Measurements from ENCODE around the gene PRDM5.

PRDM5 gene

DNA sequence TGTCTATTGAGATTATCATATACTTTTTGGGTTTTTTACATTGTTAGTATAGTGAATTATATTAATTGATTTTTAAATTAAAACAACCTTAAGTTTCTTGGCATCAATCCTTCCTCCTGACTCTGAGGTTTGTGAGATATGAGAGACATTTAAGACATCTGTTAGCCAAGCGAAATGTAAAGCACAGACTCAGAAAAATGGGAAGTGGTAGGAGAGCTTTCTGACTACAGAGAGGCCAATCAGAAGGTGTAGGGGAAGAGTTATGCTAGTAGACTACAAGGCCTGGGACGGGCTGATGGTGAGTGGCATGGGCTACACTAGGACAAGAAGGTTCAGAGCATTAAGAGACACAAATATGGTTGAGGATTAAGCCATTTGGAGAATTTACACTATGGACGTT lies 255.4 kb downstream of the PRDM5 start:
- H3K4me1 ChIP-seq (ENCODE audit: control insufficient read depth in 1 of 2, insufficient read depth in 2 of 2, low read length in 2 of 2), result no peaks in the 10 kb centered on the region
- H3K4me2 ChIP-seq (ENCODE audit: low read length), result no peak overlapping the region
- no peaks in the 10 kb centered on the region for H3K36me3 ChIP-seq (ENCODE audit: control insufficient read depth in 1 of 2, insufficient read depth in 2 of 2, low read length in 2 of 2)
- H3K18ac ChIP-seq (ENCODE audit: low read length), result no peak overlapping the region
- H3K4ac ChIP-seq (ENCODE audit: low read depth, low read length), result no peak overlapping the region
- DNase-seq, result no peak
- H3K79me1 ChIP-seq (ENCODE audit: low read length), result no peaks in the 10 kb centered on the region
- no peak overlapping the region for H3K23ac ChIP-seq (ENCODE audit: low read length)
- H2AK5ac ChIP-seq (ENCODE audit: low read length), result no peak overlapping the region
- H2BK120ac ChIP-seq (ENCODE audit: insufficient read depth, low read length, poor library complexity), result no peak overlapping the region
- H3K9ac ChIP-seq (ENCODE audit: low read length), result no peak overlapping the region
- H3K27ac ChIP-seq (ENCODE audit: low read depth, low read length), result no peak overlapping the region
- H3K9me3 ChIP-seq (ENCODE audit: insufficient read depth, low read depth, low read length), result no peaks in the 10 kb centered on the region
- H3K14ac ChIP-seq (ENCODE audit: low read length), result no peak overlapping the region
- H4K8ac ChIP-seq (ENCODE audit: low read depth, low read length), result no peak overlapping the region
- no peak overlapping the region for H2BK12ac ChIP-seq (ENCODE audit: low read length)
- H3K27me3 ChIP-seq (ENCODE audit: insufficient read depth, low read length), result no peaks in the 10 kb centered on the region
- no peak overlapping the region for H4K12ac ChIP-seq (ENCODE audit: low read depth, low read length)
- no CpG with 5 or more reads among the region's 3 CpGs for WGBS (ENCODE audit: extremely low coverage, insufficient coverage, insufficient read length)
- H3K4me3 ChIP-seq (ENCODE audit: low read depth, low read length), result no peak overlapping the region
- no peak overlapping the region for H2AFZ ChIP-seq (ENCODE audit: insufficient read depth, low read length, poor library complexity)
- H3K79me2 ChIP-seq (ENCODE audit: control insufficient read depth, insufficient read depth, low read length, poor library complexity), result no peaks in the 10 kb centered on the region
- no peak overlapping the region for H2BK5ac ChIP-seq (ENCODE audit: low read depth, low read length, poor library complexity)
- H4K91ac ChIP-seq (ENCODE audit: low read depth, low read length), result no peak overlapping the region

- H3K4me1 ChIP-seq (ENCODE audit: control insufficient read depth in 1 of 2, insufficient read depth in 2 of 2, low read length in 2 of 2), result no peaks in the 10 kb centered on the region
- DNase-seq, result no peak
- no peak overlapping the region for H3K4ac ChIP-seq (ENCODE audit: low read depth, low read length)
- H3K79me1 ChIP-seq (ENCODE audit: low read length), result no peaks in the 10 kb centered on the region
- no peak overlapping the region for H3K14ac ChIP-seq (ENCODE audit: low read length)
- no peak overlapping the region for H3K4me3 ChIP-seq (ENCODE audit: low read depth, low read length)
- H3K27me3 ChIP-seq (ENCODE audit: insufficient read depth, low read length), result no peaks in the 10 kb centered on the region
- no peak overlapping the region for H2AK5ac ChIP-seq (ENCODE audit: low read length)
- WGBS (ENCODE audit: extremely low coverage, insufficient coverage, insufficient read length), result no CpG with 5 or more reads among the region's 3 CpGs
- no peak overlapping the region for H3K9ac ChIP-seq (ENCODE audit: low read length)
- no peak overlapping the region for H2BK120ac ChIP-seq (ENCODE audit: insufficient read depth, low read length, poor library complexity)
- H3K79me2 ChIP-seq (ENCODE audit: control insufficient read depth, insufficient read depth, low read length, poor library complexity), result no peaks in the 10 kb centered on the region
- no peaks in the 10 kb centered on the region for H3K9me3 ChIP-seq (ENCODE audit: insufficient read depth, low read depth, low read length)
- H4K8ac ChIP-seq (ENCODE audit: low read depth, low read length), result no peak overlapping the region
- H3K23ac ChIP-seq (ENCODE audit: low read length), result no peak overlapping the region
- no peak overlapping the region for H2BK5ac ChIP-seq (ENCODE audit: low read depth, low read length, poor library complexity)
- no peak overlapping the region for H4K91ac ChIP-seq (ENCODE audit: low read depth, low read length)
- H3K36me3 ChIP-seq (ENCODE audit: control insufficient read depth in 1 of 2, insufficient read depth in 2 of 2, low read length in 2 of 2), result no peaks in the 10 kb centered on the region
- H4K12ac ChIP-seq (ENCODE audit: low read depth, low read length), result no peak overlapping the region
- no peak overlapping the region for H3K4me2 ChIP-seq (ENCODE audit: low read length)
- no peak overlapping the region for H2BK12ac ChIP-seq (ENCODE audit: low read length)
- no peak overlapping the region for H3K27ac ChIP-seq (ENCODE audit: low read depth, low read length)
- no peak overlapping the region for H3K18ac ChIP-seq (ENCODE audit: low read length)
- H2AFZ ChIP-seq (ENCODE audit: insufficient read depth, low read length, poor library complexity), result no peak overlapping the region
These were observed 257.7 kb downstream of the PRDM5 start for GRCh38 chr4:120664851-120665250.

DNA sequence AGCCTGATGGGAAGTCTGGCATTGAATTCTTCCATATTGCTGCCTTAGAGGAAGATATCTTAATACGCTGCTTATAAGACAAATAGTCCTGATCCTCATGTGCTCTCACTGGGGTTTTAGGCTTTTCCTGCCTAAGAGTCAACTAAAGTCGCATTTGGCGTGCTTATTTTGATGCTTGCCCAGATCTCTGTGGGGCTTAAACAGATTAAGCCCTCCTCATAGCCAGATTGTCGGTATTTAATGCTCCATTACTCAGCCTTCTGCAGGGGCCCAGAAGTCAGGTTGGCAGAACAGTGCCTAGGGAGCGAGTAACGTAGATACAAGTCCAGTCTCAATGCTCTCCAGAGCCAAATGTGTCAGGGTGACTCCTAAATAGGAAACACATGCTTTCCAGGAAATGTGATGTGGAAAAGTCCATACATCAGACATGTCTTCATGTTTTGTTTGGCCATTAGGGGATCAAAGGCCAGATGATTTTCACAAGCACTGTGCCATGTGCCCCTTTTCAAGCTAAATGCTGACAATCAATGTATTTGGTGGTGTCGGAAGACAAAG lies 262.8 kb downstream of the PRDM5 start:
- Histone ChIP-seq H3K14ac (ENCODE audit: low read length) (no peak overlapping the region), H2BK12ac (ENCODE audit: low read length) (no peak overlapping the region), H2BK120ac (ENCODE audit: insufficient read depth, low read length, poor library complexity) (no peak overlapping the region), H2AK5ac (ENCODE audit: low read length) (no peak overlapping the region), H3K79me2 (ENCODE audit: control insufficient read depth, insufficient read depth, low read length, poor library complexity) (no peaks in the 10 kb centered on the region), H2AFZ (ENCODE audit: insufficient read depth, low read length, poor library complexity) (no peak overlapping the region), H3K9ac (ENCODE audit: low read length) (no peak overlapping the region), H3K27ac (ENCODE audit: low read depth, low read length) (no peak overlapping the region), H3K4ac (ENCODE audit: low read depth, low read length) (no peak overlapping the region), H3K4me3 (ENCODE audit: low read depth, low read length) (no peak overlapping the region), H3K79me1 (ENCODE audit: low read length) (no peaks in the 10 kb centered on the region), H3K36me3 (ENCODE audit: control insufficient read depth in 1 of 2, insufficient read depth in 2 of 2, low read length in 2 of 2) (no peaks in the 10 kb centered on the region), H4K12ac (ENCODE audit: low read depth, low read length) (no peak overlapping the region), H4K8ac (ENCODE audit: low read depth, low read length) (no peak overlapping the region), H3K27me3 (ENCODE audit: insufficient read depth, low read length) (no peaks in the 10 kb centered on the region), H3K18ac (ENCODE audit: low read length) (no peak overlapping the region), H3K23ac (ENCODE audit: low read length) (no peak overlapping the region), H3K9me3 (ENCODE audit: insufficient read depth, low read depth, low read length) (no peaks in the 10 kb centered on the region), H2BK5ac (ENCODE audit: low read depth, low read length, poor library complexity) (no peak overlapping the region), H3K4me1 (ENCODE audit: control insufficient read depth in 1 of 2, insufficient read depth in 2 of 2, low read length in 2 of 2) (no peaks in the 10 kb centered on the region), H4K91ac (ENCODE audit: low read depth, low read length) (no peak overlapping the region), H3K4me2 (ENCODE audit: low read length) (no peak overlapping the region)
- no CpG with 5 or more reads among the region's 7 CpGs for WGBS (ENCODE audit: extremely low coverage, insufficient coverage, insufficient read length)
- no peak for DNase-seq

DNA sequence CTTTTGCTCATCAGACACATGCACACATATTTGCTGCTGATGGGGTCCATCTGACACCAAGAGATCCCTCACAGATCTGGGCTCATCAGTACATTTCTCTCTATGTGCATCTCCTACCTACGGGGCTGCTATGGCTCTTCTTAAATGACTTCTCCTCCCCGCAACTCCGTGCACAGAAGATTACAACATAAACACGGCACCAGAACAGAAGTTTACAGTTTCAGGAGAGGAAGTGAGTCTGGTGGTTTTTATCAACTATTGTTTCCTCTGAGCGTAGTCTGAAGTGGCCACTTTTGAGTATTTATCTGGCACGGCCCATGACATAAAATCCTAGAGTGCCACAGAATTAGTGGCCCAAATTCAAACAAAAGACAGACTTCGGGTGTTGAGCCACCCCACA lies 263.8 kb downstream of the PRDM5 start:
- Histone ChIP-seq H3K4me3 (ENCODE audit: low read depth, low read length) (no peak overlapping the region), H3K18ac (ENCODE audit: low read length) (no peak overlapping the region), H3K27me3 (ENCODE audit: insufficient read depth, low read length) (no peaks in the 10 kb centered on the region), H3K27ac (ENCODE audit: low read depth, low read length) (no peak overlapping the region), H4K91ac (ENCODE audit: low read depth, low read length) (no peak overlapping the region), H3K4me2 (ENCODE audit: low read length) (no peak overlapping the region), H3K79me2 (ENCODE audit: control insufficient read depth, insufficient read depth, low read length, poor library complexity) (no peaks in the 10 kb centered on the region), H2AFZ (ENCODE audit: insufficient read depth, low read length, poor library complexity) (no peak overlapping the region), H2BK5ac (ENCODE audit: low read depth, low read length, poor library complexity) (no peak overlapping the region), H3K79me1 (ENCODE audit: low read length) (no peaks in the 10 kb centered on the region), H3K36me3 (ENCODE audit: control insufficient read depth in 1 of 2, insufficient read depth in 2 of 2, low read length in 2 of 2) (no peaks in the 10 kb centered on the region), H3K4me1 (ENCODE audit: control insufficient read depth in 1 of 2, insufficient read depth in 2 of 2, low read length in 2 of 2) (no peaks in the 10 kb centered on the region), H3K23ac (ENCODE audit: low read length) (no peak overlapping the region), H2BK120ac (ENCODE audit: insufficient read depth, low read length, poor library complexity) (no peak overlapping the region), H2BK12ac (ENCODE audit: low read length) (no peak overlapping the region), H3K9ac (ENCODE audit: low read length) (no peak overlapping the region), H4K12ac (ENCODE audit: low read depth, low read length) (no peak overlapping the region), H3K4ac (ENCODE audit: low read depth, low read length) (no peak overlapping the region), H4K8ac (ENCODE audit: low read depth, low read length) (no peak overlapping the region), H2AK5ac (ENCODE audit: low read length) (no peak overlapping the region), H3K9me3 (ENCODE audit: insufficient read depth, low read depth, low read length) (no peaks in the 10 kb centered on the region), H3K14ac (ENCODE audit: low read length) (no peak overlapping the region)
- DNase-seq, result no peak
- no CpG with 5 or more reads among the region's 7 CpGs for WGBS (ENCODE audit: extremely low coverage, insufficient coverage, insufficient read length)
